Measurements from ENCODE around the gene CIAPIN1.

The CIAPIN1 gene

DNA sequence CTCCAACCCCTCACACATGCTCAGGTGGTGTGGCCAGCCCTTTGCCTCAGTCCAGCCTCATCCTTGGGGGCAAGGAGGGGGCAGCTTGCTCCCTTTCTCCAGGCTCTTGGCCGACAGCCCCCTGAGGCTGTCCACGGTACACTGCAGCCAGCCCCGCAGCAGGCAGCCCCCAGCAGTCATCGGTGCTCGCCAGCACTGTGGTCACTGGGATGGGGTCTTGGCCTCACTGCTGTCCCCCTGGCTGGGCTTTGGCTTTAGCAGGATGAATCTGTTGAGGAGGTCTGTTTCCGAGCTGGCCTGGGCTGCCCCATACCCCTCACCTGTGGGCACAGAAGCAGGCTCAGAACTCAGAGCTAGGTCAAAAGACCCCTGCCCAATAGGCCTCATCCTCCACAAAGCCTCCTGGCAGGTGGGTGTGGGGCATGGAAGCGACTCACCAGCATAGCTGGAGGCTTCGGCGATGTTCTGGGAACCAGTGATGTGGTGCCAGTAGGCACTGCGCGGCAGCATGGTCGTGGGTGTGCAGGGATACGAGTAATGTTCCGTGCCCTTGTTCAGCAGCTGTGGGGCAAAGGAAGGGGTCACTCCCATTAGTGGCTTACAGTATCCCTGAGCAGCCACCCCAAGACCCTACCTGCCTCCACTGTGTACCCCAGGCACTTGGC lies 26.1 kb upstream of the CIAPIN1 start:
- TF ChIP-seq, protein P1, sequence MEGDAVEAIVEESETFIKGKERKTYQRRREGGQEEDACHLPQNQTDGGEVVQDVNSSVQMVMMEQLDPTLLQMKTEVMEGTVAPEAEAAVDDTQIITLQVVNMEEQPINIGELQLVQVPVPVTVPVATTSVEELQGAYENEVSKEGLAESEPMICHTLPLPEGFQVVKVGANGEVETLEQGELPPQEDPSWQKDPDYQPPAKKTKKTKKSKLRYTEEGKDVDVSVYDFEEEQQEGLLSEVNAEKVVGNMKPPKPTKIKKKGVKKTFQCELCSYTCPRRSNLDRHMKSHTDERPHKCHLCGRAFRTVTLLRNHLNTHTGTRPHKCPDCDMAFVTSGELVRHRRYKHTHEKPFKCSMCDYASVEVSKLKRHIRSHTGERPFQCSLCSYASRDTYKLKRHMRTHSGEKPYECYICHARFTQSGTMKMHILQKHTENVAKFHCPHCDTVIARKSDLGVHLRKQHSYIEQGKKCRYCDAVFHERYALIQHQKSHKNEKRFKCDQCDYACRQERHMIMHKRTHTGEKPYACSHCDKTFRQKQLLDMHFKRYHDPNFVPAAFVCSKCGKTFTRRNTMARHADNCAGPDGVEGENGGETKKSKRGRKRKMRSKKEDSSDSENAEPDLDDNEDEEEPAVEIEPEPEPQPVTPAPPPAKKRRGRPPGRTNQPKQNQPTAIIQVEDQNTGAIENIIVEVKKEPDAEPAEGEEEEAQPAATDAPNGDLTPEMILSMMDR (IDR thresholded peaks at IDR 0.05), result no peak

GRCh38 chr16:57472665-57473060 lies 25.5 kb upstream of the CIAPIN1 start:
- TF ChIP-seq, protein P1 (IDR thresholded peaks at IDR 0.05), result no peak

DNA sequence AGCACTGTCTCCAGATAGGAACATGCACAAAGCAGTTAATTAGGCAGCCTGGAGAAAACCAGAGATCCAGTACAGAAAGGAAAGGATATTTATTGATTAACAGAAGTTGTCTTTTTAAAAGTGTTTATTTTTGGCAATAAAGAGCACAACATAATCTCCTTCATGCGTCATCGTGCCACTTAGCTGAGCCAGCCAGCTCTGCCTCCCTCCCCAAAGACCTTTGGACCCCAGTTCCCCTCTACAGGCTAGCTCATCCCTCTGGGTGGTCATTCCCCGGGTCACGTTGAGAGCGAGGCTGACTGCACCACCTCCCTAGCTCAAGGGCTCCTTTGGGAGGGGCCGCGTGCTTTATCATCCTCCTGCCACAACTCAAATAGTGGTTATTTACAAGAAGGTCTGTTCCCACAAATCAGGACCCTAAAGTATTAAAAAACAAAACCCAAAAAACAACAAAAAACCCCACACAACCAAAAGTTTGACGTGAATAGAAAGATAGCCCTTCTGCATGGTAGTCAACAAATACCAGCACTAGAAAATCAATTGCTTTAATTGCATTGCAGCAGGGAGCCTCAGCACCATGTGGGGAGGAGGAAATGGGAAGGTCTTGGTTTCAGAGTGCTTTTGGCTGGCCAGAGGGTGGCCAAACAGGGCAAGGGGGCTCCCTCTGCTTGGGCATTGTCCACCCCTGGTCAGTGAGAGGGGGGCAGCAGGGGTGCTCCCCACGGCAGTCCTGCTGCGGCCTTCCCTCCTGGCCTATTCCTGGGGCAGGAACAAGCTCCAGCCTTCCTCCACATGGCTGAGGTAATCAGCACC lies 24.9 kb upstream of the CIAPIN1 start:
- TF ChIP-seq, protein P1 (IDR thresholded peaks at IDR 0.05), result no peak

DNA sequence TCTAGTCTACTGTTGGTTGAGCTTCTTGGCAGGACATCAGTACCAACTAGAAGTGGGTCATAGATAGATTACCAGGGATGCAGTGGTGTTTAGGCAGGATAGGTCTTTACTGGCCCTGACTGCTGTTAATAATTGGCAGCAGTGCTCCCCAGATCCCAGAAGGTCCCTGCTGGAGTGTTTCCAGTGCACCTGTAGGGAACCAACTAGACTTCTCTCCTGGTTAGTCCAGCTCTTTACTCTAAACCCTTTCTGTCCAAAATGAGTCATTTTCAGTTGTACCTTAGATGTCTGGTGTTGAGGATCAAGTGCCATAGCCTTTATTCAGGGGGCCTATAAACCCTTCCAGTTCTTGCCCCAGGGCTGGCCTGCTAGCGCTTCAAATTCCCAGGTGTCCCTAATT lies 24.0 kb upstream of the CIAPIN1 start:
- TF ChIP-seq, protein P1 (IDR thresholded peaks at IDR 0.05), result no peak

DNA sequence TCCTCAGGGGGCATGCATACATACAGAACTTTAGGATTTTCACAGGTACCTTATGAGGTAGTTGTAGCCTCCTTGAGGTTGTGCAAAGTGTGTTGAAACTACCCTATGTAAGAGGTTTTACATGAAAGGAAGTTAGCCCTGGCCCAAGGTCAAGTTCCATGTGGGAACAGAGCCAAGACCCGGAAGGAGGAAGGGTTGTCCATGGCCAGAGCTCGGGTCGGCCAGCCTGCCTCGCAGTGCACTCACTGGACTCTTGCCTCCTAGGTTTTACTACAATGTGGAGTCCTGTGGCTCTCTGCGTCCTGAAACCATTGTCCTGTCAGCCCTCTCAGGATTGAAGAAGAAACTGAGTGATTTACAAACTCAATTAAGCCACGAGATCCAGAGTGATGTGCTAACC lies 23.5 kb upstream of the CIAPIN1 start:
- TF ChIP-seq, protein P1 (IDR thresholded peaks at IDR 0.05), result no peak

GRCh38 chr16:57469917-57470470 lies 22.8 kb upstream of the CIAPIN1 start:
- TF ChIP-seq, protein P1 (IDR thresholded peaks at IDR 0.05), result no peak

DNA sequence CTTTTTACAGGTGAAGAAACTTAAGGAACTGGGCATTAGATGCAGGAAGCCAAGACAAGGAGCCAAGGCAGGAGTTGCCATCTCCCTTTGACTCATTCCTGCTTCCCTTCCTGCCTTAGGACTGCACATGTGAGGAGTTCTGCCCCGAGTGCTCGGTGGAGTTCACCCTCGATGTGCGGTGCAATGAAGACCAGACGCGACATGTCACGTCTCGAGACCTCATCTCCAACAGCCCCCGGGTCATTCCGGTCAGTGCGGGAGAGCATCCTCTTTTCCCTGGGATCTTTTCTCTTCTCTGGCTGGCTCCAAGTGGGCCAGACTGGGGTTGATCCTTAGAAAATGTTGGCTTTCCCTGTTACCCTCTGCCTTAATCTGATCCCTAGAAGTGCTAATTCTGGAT lies 21.9 kb upstream of the CIAPIN1 start:
- TF ChIP-seq, protein P1 (IDR thresholded peaks at IDR 0.05), result no peak

All from LNCAP (cell line).